Inflammatory macrophage treated with lipopolysaccharide for 4 hours (primary cell): ENCODE results near the gene SINHCAF.
"Not testable (repeated sequence)": the region's sequence is repeated elsewhere in the genome, so short reads cannot be mapped to it uniquely, and the experiment has no call there.

Experiments
- DNase-seq: peaks from one replicate; pipeline ENCODE4 v3.0.0-alpha.2; 2020

The SINHCAF gene

DNA sequence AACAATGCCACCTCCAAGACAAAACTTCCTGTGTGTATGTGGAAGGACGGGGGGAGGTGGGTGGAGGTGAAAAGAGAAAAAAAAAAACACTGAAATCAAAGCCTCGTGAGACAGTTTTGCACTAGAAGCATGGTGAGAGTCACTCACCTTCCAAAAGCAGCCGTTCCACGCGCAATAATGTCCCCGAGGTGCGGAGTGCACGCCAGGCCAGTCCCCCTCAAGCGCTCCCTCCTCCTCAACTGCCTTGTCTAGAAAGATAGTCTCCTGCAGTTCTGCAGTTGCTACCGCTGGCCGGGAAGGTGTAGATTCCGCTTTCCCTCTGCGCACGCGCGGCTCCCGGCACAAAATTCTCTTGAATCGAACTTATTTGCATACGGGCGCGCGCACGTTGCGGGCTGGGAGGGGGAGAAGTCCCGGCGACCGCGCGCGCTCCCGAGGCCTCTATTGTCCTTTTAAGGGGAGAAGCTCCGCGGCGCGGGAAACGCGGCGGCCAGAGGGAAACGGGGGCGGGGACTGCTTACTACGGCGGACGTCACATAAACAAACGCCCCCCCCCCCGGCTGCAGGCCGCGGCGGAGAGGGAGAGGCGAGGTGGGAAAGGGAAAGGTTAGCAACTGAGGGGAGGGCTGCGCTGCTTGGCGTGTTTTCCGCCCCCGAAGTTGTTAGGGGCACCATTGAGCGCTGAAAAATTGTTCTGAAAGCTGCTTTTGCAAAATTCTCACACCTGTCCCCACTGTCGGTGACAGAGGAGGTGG lies at the start of gene SINHCAF:
SINHCAF (minus strand) TSS at position 274 of the 755 bp plus-strand sequence. CDS start 27,946 bp downstream, outside the sequence.
- DNase-seq = peak; percentile 99

GRCh38 chr12:31375422-31375821 lies 49.5 kb upstream of the SINHCAF start:
- DNase-seq = not testable (repeated sequence)

- DNase-seq = no peak
Measured at GRCh38 chr12:31371256-31371620, 45.3 kb upstream of the SINHCAF start.

- DNase-seq = peak; percentile 22
Measured at GRCh38 chr12:31370531-31371255, 44.7 kb upstream of the SINHCAF start.

DNA sequence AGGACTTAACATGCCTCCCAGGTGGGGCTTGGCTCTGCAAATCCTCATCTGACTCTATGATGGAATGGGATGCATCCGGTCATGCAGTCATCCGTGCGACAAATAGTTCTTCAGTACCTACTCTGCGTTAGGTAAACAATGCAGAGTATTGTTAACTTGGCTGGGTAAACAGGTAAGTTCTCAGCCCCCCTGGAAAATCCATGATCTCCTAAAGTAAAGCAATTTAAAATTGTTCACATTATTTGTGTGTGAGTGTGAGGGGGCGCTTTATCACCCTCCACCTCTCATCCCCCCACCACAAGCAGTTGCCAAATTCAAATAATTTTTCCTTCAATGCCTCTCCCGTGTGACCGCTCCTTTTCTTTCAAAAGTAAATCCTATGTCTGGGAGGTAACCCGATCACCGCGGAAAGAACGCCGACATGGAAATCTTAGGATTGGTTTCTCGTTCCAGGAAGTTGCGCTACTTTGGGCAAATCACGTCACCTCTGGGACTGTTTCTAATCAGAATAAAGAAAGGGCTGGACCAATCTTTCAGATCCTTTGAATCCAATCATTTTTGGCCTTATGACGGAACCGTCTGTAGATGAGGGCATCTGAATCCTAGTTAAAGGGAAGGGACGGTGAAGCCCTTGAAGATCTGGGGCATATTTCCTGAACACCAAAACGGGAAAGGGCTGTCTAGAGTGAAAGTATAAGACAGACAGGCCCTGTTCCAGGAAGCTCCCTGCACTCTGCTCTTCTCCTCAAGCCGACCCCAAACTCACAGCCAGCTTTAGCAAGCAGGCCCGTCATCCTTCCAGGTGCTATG lies 44.0 kb upstream of the SINHCAF start:
- DNase-seq = no peak

GRCh38 chr12:31368666-31369361 lies 42.9 kb upstream of the SINHCAF start:
- peak; percentile 13 for DNase-seq

GRCh38 chr12:31366104-31366621 lies 40.2 kb upstream of the SINHCAF start:
- DNase-seq = no peak

DNA sequence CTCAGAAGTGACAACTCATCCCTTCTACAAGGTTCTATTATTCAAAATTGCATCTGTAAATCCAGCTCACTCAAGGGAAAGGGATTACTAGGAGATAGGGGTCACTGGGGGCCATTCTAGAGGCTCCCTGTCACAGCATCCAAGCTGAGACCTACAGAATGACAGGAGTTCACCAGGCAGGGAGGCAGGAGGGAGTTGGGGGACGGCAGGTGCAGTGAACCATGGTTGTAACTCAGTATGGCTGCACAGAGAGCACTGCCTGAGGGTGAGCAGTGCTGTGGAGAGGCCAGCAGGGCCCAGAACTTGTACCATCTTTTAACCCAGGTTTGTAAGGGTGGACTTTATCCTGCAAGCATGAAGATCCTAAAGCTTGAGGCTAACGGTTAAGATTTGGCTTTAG lies 37.9 kb upstream of the SINHCAF start:
- no peak for DNase-seq

DNA sequence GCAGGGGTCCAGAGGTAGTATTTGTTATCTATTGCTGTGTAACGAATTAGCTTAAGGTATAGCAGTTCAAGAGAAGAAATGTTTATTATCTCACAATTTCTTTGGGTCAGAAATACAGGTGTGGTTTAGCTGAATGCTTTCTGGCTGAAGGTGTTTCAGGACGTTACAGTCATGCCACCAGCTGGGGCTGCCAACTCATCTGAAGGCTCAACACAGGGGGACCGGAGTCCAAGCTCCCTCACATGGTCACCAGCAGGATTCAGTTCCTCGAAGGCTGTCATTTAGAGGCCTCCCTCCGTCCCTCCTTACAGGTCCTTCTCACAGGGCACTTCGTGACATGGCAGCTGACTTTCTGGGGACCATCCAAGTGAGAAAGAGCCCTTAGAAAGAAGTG lies 37.5 kb upstream of the SINHCAF start:
- DNase-seq = no peak

- DNase-seq = peak; percentile 65
Measured at GRCh38 chr12:31362759-31363415, 36.9 kb upstream of the SINHCAF start.

GRCh38 chr12:31362115-31362758 lies 36.3 kb upstream of the SINHCAF start:
- DNase-seq = no peak

GRCh38 chr12:31361730-31362114 lies 35.8 kb upstream of the SINHCAF start:
- DNase-seq = no peak

- DNase-seq = no peak
Measured at GRCh38 chr12:31355747-31356107, 29.8 kb upstream of the SINHCAF start.

DNA sequence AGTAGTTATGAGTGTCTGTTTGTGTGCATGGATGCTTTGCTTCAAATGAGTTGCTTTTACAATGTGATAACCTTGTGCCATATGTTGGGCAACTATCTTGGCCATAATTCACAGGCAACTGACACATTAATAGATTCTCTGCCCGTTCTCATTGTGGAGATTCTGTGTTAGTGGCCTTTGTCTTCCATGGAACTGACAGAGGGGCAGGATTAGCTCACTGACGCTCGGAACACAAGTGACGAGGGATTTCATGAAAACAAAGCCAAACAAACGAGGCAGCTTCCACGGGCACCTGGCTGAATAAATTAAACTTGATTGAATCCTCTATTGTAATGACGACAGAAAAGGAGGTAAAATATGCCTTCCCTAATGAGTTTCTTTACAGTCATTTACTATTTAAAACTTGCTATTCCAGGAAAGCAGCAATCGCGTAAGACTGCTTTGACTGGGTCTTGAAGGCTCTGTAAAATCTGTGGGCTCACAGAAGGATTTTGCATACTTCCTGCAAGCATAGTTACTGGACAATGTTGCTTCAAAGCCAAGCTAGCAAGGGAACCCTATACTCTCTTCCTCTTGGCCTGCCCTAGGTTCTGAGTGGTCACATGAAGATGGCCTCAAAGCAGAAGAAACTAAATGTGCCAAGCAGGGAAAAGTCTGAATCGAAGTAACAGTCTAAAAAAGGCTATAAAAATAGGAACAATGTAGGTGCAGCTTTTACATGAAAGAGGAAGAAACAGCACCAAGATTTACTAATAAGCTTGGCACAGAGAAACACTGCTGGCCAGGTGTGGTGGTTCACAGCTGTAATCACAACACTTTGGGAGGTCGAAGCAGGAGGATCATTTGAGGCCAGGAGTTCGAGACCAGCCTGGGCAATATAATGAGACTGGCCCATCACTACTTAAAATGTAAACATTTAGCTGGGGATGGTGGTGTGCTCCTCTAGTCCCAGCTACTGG lies 28.1 kb upstream of the SINHCAF start:
- DNase-seq = peak; percentile 45

DNA sequence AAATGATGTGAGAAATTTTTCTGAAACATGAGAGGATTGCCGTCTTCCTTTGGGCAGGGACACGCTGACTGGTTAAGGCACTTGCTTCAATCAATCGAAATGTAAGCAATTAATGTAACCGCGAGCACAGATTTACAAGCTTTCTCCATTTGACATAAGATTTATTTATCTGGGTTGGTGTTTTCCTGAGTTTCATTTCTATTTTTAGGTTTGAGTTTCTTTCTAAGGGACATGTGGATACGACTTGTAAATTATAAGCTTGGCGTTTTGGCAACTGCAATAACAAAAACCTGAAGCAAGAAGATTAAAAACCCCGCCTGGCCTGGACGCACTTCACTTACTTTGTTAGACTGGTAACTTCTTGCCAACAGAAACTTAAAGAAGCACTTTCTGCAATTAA lies 20.3 kb upstream of the SINHCAF start:
- DNase-seq = no peak

GRCh38 chr12:31343139-31343538 lies 17.2 kb upstream of the SINHCAF start:
- no peak for DNase-seq

DNA sequence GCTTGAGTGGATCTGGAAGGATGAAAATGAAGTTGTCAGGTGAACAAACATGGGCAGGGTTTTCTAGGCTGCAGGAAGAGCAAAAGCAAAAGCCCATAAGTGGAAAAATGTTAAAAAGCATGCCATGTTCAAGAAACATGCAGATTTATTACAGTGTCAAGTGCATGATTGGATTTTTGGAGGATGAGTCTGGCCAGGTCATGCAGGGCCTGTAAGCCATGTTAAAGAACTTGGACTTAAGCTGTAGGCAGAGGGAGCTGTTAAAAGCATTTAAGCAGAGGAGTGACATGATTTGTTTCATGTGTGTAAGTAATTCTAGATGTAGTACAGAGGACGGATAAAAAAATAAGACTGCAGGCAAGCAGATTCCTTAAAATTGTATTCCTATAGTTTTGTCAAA lies 16.3 kb upstream of the SINHCAF start:
- no peak for DNase-seq

- no peak for DNase-seq
Measured at GRCh38 chr12:31339831-31340622, 14.1 kb upstream of the SINHCAF start.

DNA sequence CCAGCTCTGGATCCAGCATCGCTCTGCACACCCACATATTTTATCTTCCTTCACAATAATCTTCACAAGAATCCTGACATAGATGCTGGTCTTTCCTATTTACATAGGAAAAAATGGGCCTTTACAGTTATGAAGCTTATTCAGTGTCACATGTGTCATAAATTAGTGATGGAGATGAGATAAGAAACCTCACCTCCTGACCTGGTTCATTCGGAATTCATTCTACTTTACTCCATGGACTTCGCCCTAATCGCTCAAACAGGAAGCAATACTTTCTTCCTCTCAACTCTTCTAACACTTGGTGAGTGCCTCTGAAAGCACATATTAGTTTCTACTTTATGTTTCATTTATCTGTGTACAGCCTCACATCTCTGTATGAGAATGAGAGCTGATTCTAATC lies 12.0 kb upstream of the SINHCAF start:
- no peak for DNase-seq

DNA sequence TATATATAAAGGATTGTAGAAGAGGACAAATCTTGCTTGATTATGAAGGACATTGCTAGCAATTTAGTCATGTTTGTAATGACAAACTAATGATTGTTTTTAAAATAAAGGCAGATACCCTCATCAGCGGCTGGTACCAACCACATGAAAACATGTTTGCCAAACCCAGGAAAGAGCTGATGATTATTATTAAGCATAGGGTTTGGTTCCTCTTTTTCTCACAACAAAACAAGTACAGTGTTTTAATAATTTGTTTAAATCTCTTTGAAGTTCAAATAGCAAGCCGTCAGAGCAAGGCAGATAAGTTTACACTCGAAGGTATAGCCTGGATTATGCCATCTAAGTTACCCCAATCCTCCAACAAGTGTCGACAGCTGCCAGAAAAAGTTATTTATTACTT lies 5.3 kb upstream of the SINHCAF start:
- DNase-seq = no peak
